Left ventricle myocardium superior (tissue), 1 donor: ENCODE results near the gene SNCA. TPM values are rescaled to one million over a fixed set of nuclear protein-coding genes. Genes with fewer than 3 reads are reported as not detected.

Experiments used
- ATAC-seq: fragments of 200-7000 bp; cut with Tn5 transposase; one replicate; pipeline ENCODE4 v1.9.1; 2020; ENCODE audit warnings: mild to moderate bottlenecking, moderate library complexity
- DNase-seq: peaks from one replicate; pipeline ENCODE4 v3.0.0-alpha.2; 2020
- intact Hi-C: fragments of 100-400 bp; cut with micrococcal nuclease; formaldehyde crosslinking; loops from one replicate; pipeline ENCODE4 v1.11.0; 2022
- total RNA-seq: library from RNA; stranded (reverse); fragmentation: NEBNext Ultra II Directional; extraction: Animal tissue kit (Norgen Biotek cat#: 25700); gene quantifications from one replicate; pipeline ENCODE4 v1.2.1, GENCODE V29; 2021
- donor health status: DM: no; HTN: yes; CAD: no; lungs with severe emphysema.

Gene SNCA
- total RNA-seq, 1 donor from 2014 or later: 4.6 TPM

GRCh38 chr4:89720981-89721380 lies 116.0 kb downstream of the SNCA start:
- DNase-seq: no peak
- intact Hi-C loops: no loop called here
- ATAC-seq: no peak

- intact Hi-C loops: no loop called here
- DNase-seq (no peak), ATAC-seq (no peak)
Measured at GRCh38 chr4:89719536-89720090, 117.3 kb downstream of the SNCA start.

DNA sequence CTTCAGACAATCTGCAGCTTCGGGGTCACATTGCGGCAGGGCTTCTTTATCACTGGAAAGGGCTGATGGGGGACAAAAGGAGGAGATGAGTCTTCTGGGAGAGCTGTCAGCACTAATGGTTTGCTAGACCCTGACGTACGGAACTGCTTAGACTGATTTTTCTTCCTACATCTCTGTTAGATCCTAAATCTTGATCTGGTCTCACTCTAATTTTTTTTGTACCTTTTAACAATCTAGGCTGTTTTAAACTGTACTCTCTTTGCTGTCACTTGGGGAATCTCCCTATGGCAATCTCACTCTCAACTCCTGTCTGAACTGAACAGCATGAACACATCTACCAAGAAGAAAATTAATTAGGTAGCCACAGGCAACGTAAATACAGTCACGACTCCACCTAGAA lies 120.1 kb downstream of the SNCA start:
- intact Hi-C loops: no loop called here
- ATAC-seq: no peak
- no peak for DNase-seq

GRCh38 chr4:89715631-89716030 lies 121.3 kb downstream of the SNCA start:
- DNase-seq (no peak), ATAC-seq (no peak)
- intact Hi-C loops: no loop called here

DNA sequence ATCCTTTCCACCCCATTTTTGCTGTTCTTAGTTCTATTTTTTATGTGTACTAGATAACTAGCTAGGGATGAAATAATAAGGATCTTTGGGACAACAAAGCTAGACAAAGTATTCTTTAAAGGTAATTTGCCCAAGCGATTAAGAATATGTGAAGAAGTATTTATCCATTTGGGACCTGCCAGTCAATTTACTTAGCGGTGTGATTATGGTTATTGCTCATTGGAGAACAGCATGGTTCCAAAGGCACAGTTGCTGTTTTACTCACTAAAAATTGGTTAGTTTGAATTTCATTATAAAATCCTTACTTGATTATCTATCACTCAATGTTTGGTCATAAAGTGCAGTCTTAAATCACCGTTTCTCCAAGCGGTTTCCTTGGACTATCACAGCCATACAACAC lies 124.1 kb downstream of the SNCA start:
- DNase-seq (no peak), ATAC-seq (no peak)
- intact Hi-C loops: no loop called here

GRCh38 chr4:89712141-89712540 lies 124.8 kb downstream of the SNCA start:
- intact Hi-C loops: no loop called here
- no peak for DNase-seq
- ATAC-seq: no peak

- DNase-seq (no peak), ATAC-seq (peak; percentile 24)
- intact Hi-C loops: no loop called here
Measured at GRCh38 chr4:89708903-89709421, 128.0 kb downstream of the SNCA start.

GRCh38 chr4:89707467-89707866 lies 129.5 kb downstream of the SNCA start:
- ATAC-seq (no peak), DNase-seq (no peak)
- intact Hi-C loops: no loop called here

GRCh38 chr4:89704651-89705395 lies 132.1 kb downstream of the SNCA start:
- intact Hi-C loops: no loop called here
- ATAC-seq: no peak

GRCh38 chr4:89703829-89704590 lies 133.0 kb downstream of the SNCA start:
- intact Hi-C loops: no loop called here
- ATAC-seq (no peak), DNase-seq (no peak)

More at GRCh38 chr4:89704651-89705395, 132.1 kb downstream of the SNCA start:
- DNase-seq: no peak

GRCh38 chr4:89700766-89701423 lies 136.1 kb downstream of the SNCA start:
- ATAC-seq: no peak
- no peak for DNase-seq
- intact Hi-C loops: no loop called here

- intact Hi-C loops: no loop called here
- no peak for ATAC-seq
- DNase-seq: no peak
Measured at GRCh38 chr4:89685690-89686089, 151.3 kb downstream of the SNCA start.

DNA sequence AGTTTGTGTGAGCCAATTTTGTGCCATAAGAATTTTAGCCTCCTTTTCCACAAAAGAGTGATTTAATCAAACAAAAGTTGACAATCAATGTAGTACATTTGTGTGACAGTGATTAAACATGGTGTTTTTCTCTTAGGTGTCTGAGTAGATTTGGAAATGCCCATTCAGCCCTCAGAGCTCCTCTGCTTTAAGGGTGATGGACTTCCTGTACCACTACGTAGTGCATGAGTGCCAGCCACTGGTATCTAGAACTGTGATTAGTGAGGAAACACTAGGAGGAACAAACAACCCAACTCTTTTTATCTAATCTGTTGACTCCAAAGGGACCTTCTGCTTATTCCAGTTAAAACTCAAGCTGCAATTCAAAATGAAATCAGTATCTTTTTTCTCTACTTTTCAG lies 151.7 kb downstream of the SNCA start:
- intact Hi-C loops: no loop called here
- ATAC-seq: no peak

DNA sequence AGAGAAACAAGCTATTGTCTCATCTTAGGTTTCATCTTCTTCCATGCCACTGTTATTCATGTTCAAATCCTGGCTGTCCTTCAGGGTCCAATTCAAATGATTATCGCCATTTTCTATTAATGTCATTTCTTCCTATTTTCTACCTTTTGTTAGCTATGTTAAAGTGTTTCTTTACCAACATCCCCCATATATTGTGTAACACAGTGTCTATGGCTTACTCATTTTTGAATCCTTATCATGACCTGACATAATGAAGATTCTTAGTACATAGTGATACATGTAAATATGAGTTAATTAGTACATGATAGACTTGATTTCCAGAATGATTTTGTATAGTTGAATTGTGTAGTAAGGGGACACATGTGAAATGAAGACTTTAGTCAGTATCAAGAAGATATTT lies 152.4 kb downstream of the SNCA start:
- no peak for DNase-seq
- no peak for ATAC-seq
- intact Hi-C loops: no loop called here

More for the DNA sequence above, 151.7 kb downstream of the SNCA start:
- no peak for DNase-seq

- no peak for DNase-seq
- no peak for ATAC-seq
- intact Hi-C loops: no loop called here
Measured at GRCh38 chr4:89682808-89683207, 154.2 kb downstream of the SNCA start.

GRCh38 chr4:89681671-89682070 lies 155.3 kb downstream of the SNCA start:
- no peak for DNase-seq
- no peak for ATAC-seq
- intact Hi-C loops: no loop called here

DNA sequence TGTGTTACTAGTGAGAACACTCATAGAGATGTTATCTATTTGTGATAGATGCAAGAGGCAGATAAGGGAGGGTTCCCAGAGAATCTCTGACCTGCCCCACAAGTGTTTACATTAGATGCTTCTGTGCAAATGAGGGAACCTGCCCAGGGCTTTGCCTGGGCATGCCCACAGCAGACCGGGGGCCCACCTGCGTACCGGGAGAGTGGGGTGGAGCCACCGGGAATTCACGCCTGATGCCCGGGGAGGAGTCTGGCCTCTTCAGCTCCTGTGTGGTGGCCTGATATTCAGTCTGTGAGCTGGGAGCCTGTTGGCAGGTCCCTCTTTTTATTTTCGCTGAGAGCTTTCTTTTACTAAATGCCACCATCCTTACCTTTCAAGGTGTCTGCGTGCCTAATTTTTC lies 155.7 kb downstream of the SNCA start:
- ATAC-seq: no peak
- intact Hi-C loops: no loop called here
- no peak for DNase-seq

GRCh38 chr4:89674876-89675459 lies 162.0 kb downstream of the SNCA start:
- intact Hi-C loops: no loop called here
- no peak for ATAC-seq
- no peak for DNase-seq
